ENCODE results near the gene PSMB7.

Gene PSMB7

GRCh38 chr9:124349675-124350493 is 65.4 kb downstream of the PSMB7 start:
- Histone ChIP-seq H3K9me3 (ENCODE audit: control insufficient read depth, low read length) (no peaks in the 10 kb centered on the region), H3K4me1 (ENCODE audit: control insufficient read depth, insufficient read depth, low read length) (no peaks in the 10 kb centered on the region), H3K36me3 (ENCODE audit: control insufficient read depth, insufficient read depth, low read length) (peaks cover 31% of the 10 kb centered on the region), H3K4me3 (ENCODE audit: low read length) (no peak overlapping the region), H3K9ac (ENCODE audit: low read length) (no peak overlapping the region), H3K27me3 (ENCODE audit: control insufficient read depth, insufficient read depth, low read length) (no peaks in the 10 kb centered on the region)

- no peaks in the 10 kb centered on the region for H3K4me1 ChIP-seq (ENCODE audit: control insufficient read depth, insufficient read depth, low read length)
- H3K4me3 ChIP-seq (ENCODE audit: low read length): no peak overlapping the region
- peaks cover 30% of the 10 kb centered on the region for H3K36me3 ChIP-seq (ENCODE audit: control insufficient read depth, insufficient read depth, low read length)
- no peak overlapping the region for H3K9ac ChIP-seq (ENCODE audit: low read length)
- H3K27me3 ChIP-seq (ENCODE audit: control insufficient read depth, insufficient read depth, low read length): no peaks in the 10 kb centered on the region
- H3K9me3 ChIP-seq (ENCODE audit: control insufficient read depth, low read length): no peaks in the 10 kb centered on the region
Observed at GRCh38 chr9:124349267-124349666, 66.0 kb downstream of the PSMB7 start.

- no peak overlapping the region for H3K4me3 ChIP-seq (ENCODE audit: low read length)
- H3K36me3 ChIP-seq (ENCODE audit: control insufficient read depth, insufficient read depth, low read length): peaks cover 30% of the 10 kb centered on the region
- no peaks in the 10 kb centered on the region for H3K27me3 ChIP-seq (ENCODE audit: control insufficient read depth, insufficient read depth, low read length)
- H3K9me3 ChIP-seq (ENCODE audit: control insufficient read depth, low read length): no peaks in the 10 kb centered on the region
- H3K4me1 ChIP-seq (ENCODE audit: control insufficient read depth, insufficient read depth, low read length): no peaks in the 10 kb centered on the region
- H3K9ac ChIP-seq (ENCODE audit: low read length): no peak overlapping the region
Observed at GRCh38 chr9:124348831-124349230, 66.4 kb downstream of the PSMB7 start.

- no peaks in the 10 kb centered on the region for H3K4me1 ChIP-seq (ENCODE audit: control insufficient read depth, insufficient read depth, low read length)
- H3K27me3 ChIP-seq (ENCODE audit: control insufficient read depth, insufficient read depth, low read length): no peaks in the 10 kb centered on the region
- no peaks in the 10 kb centered on the region for H3K9me3 ChIP-seq (ENCODE audit: control insufficient read depth, low read length)
- H3K9ac ChIP-seq (ENCODE audit: low read length): no peak overlapping the region
- H3K36me3 ChIP-seq (ENCODE audit: control insufficient read depth, insufficient read depth, low read length): peaks cover 29% of the 10 kb centered on the region
- H3K4me3 ChIP-seq (ENCODE audit: low read length): no peak overlapping the region
Observed at GRCh38 chr9:124348363-124348762, 66.9 kb downstream of the PSMB7 start.

GRCh38 chr9:124347968-124348358 is 67.3 kb downstream of the PSMB7 start:
- no peaks in the 10 kb centered on the region for H3K27me3 ChIP-seq (ENCODE audit: control insufficient read depth, insufficient read depth, low read length)
- no peak overlapping the region for H3K9ac ChIP-seq (ENCODE audit: low read length)
- H3K9me3 ChIP-seq (ENCODE audit: control insufficient read depth, low read length): no peaks in the 10 kb centered on the region
- H3K4me3 ChIP-seq (ENCODE audit: low read length): no peak overlapping the region
- H3K36me3 ChIP-seq (ENCODE audit: control insufficient read depth, insufficient read depth, low read length): peaks cover 29% of the 10 kb centered on the region
- H3K4me1 ChIP-seq (ENCODE audit: control insufficient read depth, insufficient read depth, low read length): no peaks in the 10 kb centered on the region

- Histone ChIP-seq H3K4me1 (ENCODE audit: control insufficient read depth, insufficient read depth, low read length) (no peaks in the 10 kb centered on the region), H3K9me3 (ENCODE audit: control insufficient read depth, low read length) (no peaks in the 10 kb centered on the region), H3K4me3 (ENCODE audit: low read length) (no peak overlapping the region), H3K27me3 (ENCODE audit: control insufficient read depth, insufficient read depth, low read length) (no peaks in the 10 kb centered on the region), H3K36me3 (ENCODE audit: control insufficient read depth, insufficient read depth, low read length) (peaks cover 29% of the 10 kb centered on the region), H3K9ac (ENCODE audit: low read length) (no peak overlapping the region)
Observed at GRCh38 chr9:124347206-124347967, 67.9 kb downstream of the PSMB7 start.

- Histone ChIP-seq H3K27me3 (ENCODE audit: control insufficient read depth, insufficient read depth, low read length) (no peaks in the 10 kb centered on the region), H3K4me3 (ENCODE audit: low read length) (no peak overlapping the region), H3K36me3 (ENCODE audit: control insufficient read depth, insufficient read depth, low read length) (peaks cover 32% of the 10 kb centered on the region), H3K9me3 (ENCODE audit: control insufficient read depth, low read length) (no peaks in the 10 kb centered on the region), H3K4me1 (ENCODE audit: control insufficient read depth, insufficient read depth, low read length) (no peaks in the 10 kb centered on the region), H3K9ac (ENCODE audit: low read length) (no peak overlapping the region)
Observed at GRCh38 chr9:124346347-124347163, 68.7 kb downstream of the PSMB7 start.

GRCh38 chr9:124345751-124346281 is 69.4 kb downstream of the PSMB7 start:
- no peaks in the 10 kb centered on the region for H3K27me3 ChIP-seq (ENCODE audit: control insufficient read depth, insufficient read depth, low read length)
- H3K4me1 ChIP-seq (ENCODE audit: control insufficient read depth, insufficient read depth, low read length): no peaks in the 10 kb centered on the region
- no peaks in the 10 kb centered on the region for H3K9me3 ChIP-seq (ENCODE audit: control insufficient read depth, low read length)
- H3K4me3 ChIP-seq (ENCODE audit: low read length): no peak overlapping the region
- H3K36me3 ChIP-seq (ENCODE audit: control insufficient read depth, insufficient read depth, low read length): peaks cover 31% of the 10 kb centered on the region
- H3K9ac ChIP-seq (ENCODE audit: low read length): no peak overlapping the region

GRCh38 chr9:124345063-124345462 is 70.2 kb downstream of the PSMB7 start:
- no peak overlapping the region for H3K9ac ChIP-seq (ENCODE audit: low read length)
- no peak overlapping the region for H3K4me3 ChIP-seq (ENCODE audit: low read length)
- H3K4me1 ChIP-seq (ENCODE audit: control insufficient read depth, insufficient read depth, low read length): no peaks in the 10 kb centered on the region
- H3K27me3 ChIP-seq (ENCODE audit: control insufficient read depth, insufficient read depth, low read length): no peaks in the 10 kb centered on the region
- H3K36me3 ChIP-seq (ENCODE audit: control insufficient read depth, insufficient read depth, low read length): peaks cover 25% of the 10 kb centered on the region
- no peaks in the 10 kb centered on the region for H3K9me3 ChIP-seq (ENCODE audit: control insufficient read depth, low read length)

GRCh38 chr9:124344291-124345050 is 70.8 kb downstream of the PSMB7 start:
- H3K36me3 ChIP-seq (ENCODE audit: control insufficient read depth, insufficient read depth, low read length): peaks cover 19% of the 10 kb centered on the region
- no peak overlapping the region for H3K4me3 ChIP-seq (ENCODE audit: low read length)
- H3K4me1 ChIP-seq (ENCODE audit: control insufficient read depth, insufficient read depth, low read length): no peaks in the 10 kb centered on the region
- no peaks in the 10 kb centered on the region for H3K27me3 ChIP-seq (ENCODE audit: control insufficient read depth, insufficient read depth, low read length)
- no peaks in the 10 kb centered on the region for H3K9me3 ChIP-seq (ENCODE audit: control insufficient read depth, low read length)
- no peak overlapping the region for H3K9ac ChIP-seq (ENCODE audit: low read length)

- H3K4me3 ChIP-seq (ENCODE audit: low read length): no peak overlapping the region
Observed at GRCh38 chr9:124343533-124344290, 71.5 kb downstream of the PSMB7 start.

More at GRCh38 chr9:124343533-124344290, 71.5 kb downstream of the PSMB7 start:
- Histone ChIP-seq H3K27me3 (ENCODE audit: control insufficient read depth, insufficient read depth, low read length) (no peaks in the 10 kb centered on the region), H3K4me1 (ENCODE audit: control insufficient read depth, insufficient read depth, low read length) (no peaks in the 10 kb centered on the region), H3K36me3 (ENCODE audit: control insufficient read depth, insufficient read depth, low read length) (peaks cover 17% of the 10 kb centered on the region), H3K9ac (ENCODE audit: low read length) (no peak overlapping the region), H3K9me3 (ENCODE audit: control insufficient read depth, low read length) (no peaks in the 10 kb centered on the region)
